A549 (cell line): ENCODE measurements around the gene MGRN1. TPM values are rescaled to one million over a fixed set of nuclear protein-coding genes. Genes with fewer than 3 reads are reported as not detected.

Source experiments
- ATAC-seq, 2 experiments: fragments of 200-7000 bp in 1 of 2; fragments of >200 bp in 1 of 2; cut with Nextera tagmentation in 1 of 2; cut with Tn5 transposase in 1 of 2; 3 replicates each; pipeline versions ENCODE4 v1.8.0 to v1.9.1; 2018 to 2020; ENCODE audit warnings: mild to moderate bottlenecking in 1 of 2, moderate library complexity in 1 of 2
- CTCF ChIA-PET: fragments of 300-600 bp; sonication (Branson Sonifier 250); formaldehyde crosslinking; extraction: SDS; loops from one replicate; lab custom pipeline; 2021; ENCODE audit warnings: antibody characterized with exemption, inconsistent platforms; lab: Yijun Ruan, JAX
- POLR2A ChIA-PET: fragments of 350-600 bp; formaldehyde crosslinking; extraction: SDS; loops from one replicate; lab custom pipeline; 2021; ENCODE audit warnings: antibody characterized with exemption, inconsistent platforms; lab: Yijun Ruan, JAX
- DNase-seq, 2 experiments: peaks; one replicate each; pipeline versions ENCODE4 v3.0.0 to v3.0.0-alpha.2; 2011 to 2016; ENCODE audit warnings: low read depth in 1 of 2, low spot score in 1 of 2
- FAIRE-seq: peaks from 2 replicates; lab custom pipeline; 2011; peaks lifted over from hg19 to GRCh38; lab: Jason Lieb, UNC
- H3K27ac ChIP-seq, 2 experiments: fragments of >200 bp; sonication (Bioruptor Twin); formaldehyde crosslinking; 3 replicates each; pipeline ENCODE4 v1.5.1; 2016 to 2017
- H3K4me1 ChIP-seq: fragments of >200 bp; sonication (Bioruptor Twin); formaldehyde crosslinking; 3 replicates; pipeline ENCODE4 v1.6.1; 2016
- H3K4me2 ChIP-seq: fragments of >200 bp; sonication (Bioruptor Twin); formaldehyde crosslinking; 3 replicates; pipeline ENCODE4 v1.6.1; 2016
- H3K4me3 ChIP-seq: fragments of >200 bp; sonication (Bioruptor Twin); formaldehyde crosslinking; 3 replicates; pipeline ENCODE4 v1.5.1; 2016
- H3K9me3 ChIP-seq: fragments of >200 bp; sonication (Bioruptor Twin); formaldehyde crosslinking; 3 replicates; pipeline ENCODE4 v1.6.1; 2016
- ATOH8 ChIP-seq: fragments of 250-450 bp; sonication (Bioruptor Pico); IDR thresholded peaks from 2 replicates; pipeline ENCODE4 v1.5.0; 2020; ENCODE audit warnings: low read depth, mild to moderate bottlenecking, moderate library complexity
- BHLHE40 ChIP-seq: IDR thresholded peaks from 2 replicates; pipeline ENCODE4 v1.6.1; 2012; ENCODE audit warnings: low read depth, low read length, inconsistent platforms
- CBX2 ChIP-seq: fragments of 200-600 bp; sonication (generic); IDR thresholded peaks from 2 replicates; pipeline ENCODE4 v1.6.1; 2016; ENCODE audit warnings: low read depth, mild to moderate bottlenecking, borderline replicate concordance
- CBX8 ChIP-seq: fragments of 200-600 bp; sonication (generic); IDR thresholded peaks from 2 replicates; pipeline ENCODE4 v1.6.1; 2016
- ELK1 ChIP-seq: fragments of 150-350 bp; IDR thresholded peaks from 2 replicates; pipeline ENCODE4 v1.6.1; 2014; ENCODE audit warnings: low read depth, mild to moderate bottlenecking, low read length
- FOSB ChIP-seq: fragments of 250-450 bp; sonication (Bioruptor Pico); IDR thresholded peaks from 2 replicates; pipeline ENCODE4 v1.5.0; 2020; ENCODE audit warnings: mild to moderate bottlenecking, moderate library complexity
- FOSL2 ChIP-seq, 2 experiments: fragments of 450-650 bp in 1 of 2; fragments of >200 bp in 1 of 2; sonication (Bioruptor Twin) in 1 of 2; formaldehyde crosslinking; IDR thresholded peaks; 2 replicates each; pipeline versions ENCODE4 v1.5.0 to v1.6.1; 2016 to 2020; ENCODE audit warnings: mild to moderate bottlenecking in 1 of 2, moderate library complexity in 1 of 2
- FOXS1 ChIP-seq: fragments of 250-450 bp; sonication (Bioruptor Pico); IDR thresholded peaks from 2 replicates; pipeline ENCODE4 v1.5.0; 2020; ENCODE audit warnings: mild to moderate bottlenecking, moderate library complexity
- GATA3 ChIP-seq: IDR thresholded peaks from 2 replicates; pipeline ENCODE4 v1.6.1; 2012; ENCODE audit warnings: borderline replicate concordance
- HDAC2 ChIP-seq: fragments of 200-600 bp; sonication (generic); IDR thresholded peaks from 2 replicates; pipeline ENCODE4 v1.6.1; 2016
- HES2 ChIP-seq: fragments of >200 bp; sonication (Bioruptor Twin); formaldehyde crosslinking; IDR thresholded peaks from 2 replicates; pipeline ENCODE4 v1.6.1; 2016
- HMGXB4 ChIP-seq: fragments of 250-450 bp; sonication (Bioruptor Pico); IDR thresholded peaks from 2 replicates; pipeline ENCODE4 v1.5.0; 2021; ENCODE audit warnings: mild to moderate bottlenecking, moderate library complexity, borderline replicate concordance
- HOXA7 ChIP-seq: fragments of 250-450 bp; sonication (Bioruptor Pico); IDR thresholded peaks from 2 replicates; pipeline ENCODE4 v1.5.0; 2020; ENCODE audit warnings: mild to moderate bottlenecking, moderate library complexity
- HOXB13 ChIP-seq: fragments of 250-450 bp; sonication (Bioruptor Pico); IDR thresholded peaks from 2 replicates; pipeline ENCODE4 v1.5.0; 2020; ENCODE audit warnings: low read depth, mild to moderate bottlenecking, moderate library complexity
- HOXB5 ChIP-seq: fragments of 250-450 bp; sonication (Bioruptor Pico); IDR thresholded peaks from 2 replicates; pipeline ENCODE4 v1.5.0; 2020; ENCODE audit warnings: mild to moderate bottlenecking, moderate library complexity
- JUNB ChIP-seq: fragments of >200 bp; sonication (Bioruptor Twin); formaldehyde crosslinking; IDR thresholded peaks from 2 replicates; pipeline ENCODE4 v1.6.1; 2016
- MAZ ChIP-seq: fragments of 150-350 bp; IDR thresholded peaks from 2 replicates; pipeline ENCODE4 v1.6.1; 2014; ENCODE audit warnings: antibody characterized with exemption, low read depth, low read length, borderline replicate concordance
- NPAS2 ChIP-seq: fragments of 250-450 bp; sonication (Bioruptor Pico); IDR thresholded peaks from 2 replicates; pipeline ENCODE4 v1.8.0; 2022; ENCODE audit warnings: mild to moderate bottlenecking, moderate library complexity, borderline replicate concordance
- NR3C1 ChIP-seq: fragments of >200 bp; sonication (Bioruptor Twin); formaldehyde crosslinking; IDR thresholded peaks from 3 replicates; pipeline ENCODE4 v1.6.1; 2017
- PBX3 ChIP-seq: IDR thresholded peaks from 2 replicates; pipeline ENCODE4 v1.6.1; 2012
- POLR2AphosphoS2 ChIP-seq: conservative IDR thresholded peaks from 2 replicates; pipeline ENCODE4 v1.6.1; 2012; ENCODE audit warnings: low read length, improper control_type of control experiment, inconsistent platforms
- RAD21 ChIP-seq, 2 experiments: fragments of >200 bp in 1 of 2; sonication (Bioruptor Twin) in 1 of 2; formaldehyde crosslinking in 1 of 2; IDR thresholded peaks in 1 of 2; conservative IDR thresholded peaks in 1 of 2; 2 replicates in 1 of 2; 3 replicates in 1 of 2; pipeline ENCODE4 v1.6.1; 2012 to 2018; ENCODE audit warnings: inconsistent platforms in 1 of 2
- RCOR1 ChIP-seq: fragments of 150-350 bp; IDR thresholded peaks from 2 replicates; pipeline ENCODE4 v1.6.1; 2014; ENCODE audit warnings: antibody characterized with exemption, low read length, low read depth
- RFX5 ChIP-seq: fragments of 450-650 bp; IDR thresholded peaks from 2 replicates; pipeline ENCODE4 v1.7.1; 2014; ENCODE audit warnings: antibody characterized with exemption, mild to moderate bottlenecking, moderate library complexity
- SMC3 ChIP-seq: fragments of >200 bp; sonication (Bioruptor Twin); formaldehyde crosslinking; IDR thresholded peaks from 3 replicates; pipeline ENCODE4 v1.6.1; 2018; ENCODE audit warnings: inconsistent platforms
- TFCP2L1 ChIP-seq: fragments of 250-450 bp; sonication (Bioruptor Pico); IDR thresholded peaks from 2 replicates; pipeline ENCODE4 v1.5.0; 2021; ENCODE audit warnings: mild to moderate bottlenecking
- ZC3H11A ChIP-seq: fragments of 450-650 bp; IDR thresholded peaks from 2 replicates; pipeline ENCODE4 v1.6.1; 2014; ENCODE audit warnings: antibody characterized with exemption, mild to moderate bottlenecking
- ZSCAN20 ChIP-seq: fragments of 250-450 bp; sonication (Bioruptor Pico); IDR thresholded peaks from 2 replicates; pipeline ENCODE4 v1.8.0; 2022; ENCODE audit warnings: mild to moderate bottlenecking, moderate library complexity
- WGBS: methylation state at CpG from one replicate; pipeline ENCODE4 v1.1.6; 2017; ENCODE audit errors: missing lambda C conversion rate; 5-methylcytosine and 5-hydroxymethylcytosine counted together
- polyA plus RNA-seq, 4 experiments: library from polyadenylated mRNA; depleted of rRNA in 3 of 4; stranded (reverse); fragments of >200 nt; fragmentation: RNase III in 1 of 4; extraction: RNeasy Plus Mini Kit Qiagen cat#74134 plus additional on column Dnase treatment in 1 of 4; gene quantifications; 2 replicates in 3 of 4; 3 replicates in 1 of 4; pipeline ENCODE4 v1.2.3, GENCODE V29; 2011 to 2017

MGRN1 gene
- polyA plus RNA-seq, 2 of the 4 experiments (the other 2 are of a cell fraction): 4.3 to 29.9 TPM

- H3K27ac ChIP-seq: no peak overlapping the region
- 91% methylated on average over 13 of the region's 13 CpGs for WGBS
- POLR2A ChIA-PET: no interaction called here
- H3K4me3 ChIP-seq: no peak overlapping the region
- TF ChIP-seq HDAC2: no peak
- TF ChIP-seq FOSL2 (IDR thresholded peaks at IDR 0.05): no peak
- TF ChIP-seq FOSL2 (CRISPR knock-in tag; IDR thresholded peaks at IDR 0.05): no peak
- TF ChIP-seq HOXB13 (CRISPR knock-in tag): no peak
- TF ChIP-seq SMC3: no peak
- TF ChIP-seq CBX8: no peak
- TF ChIP-seq RAD21 (conservative IDR thresholded peaks at IDR 0.05 in 1 of 2, IDR thresholded peaks at IDR 0.05 in 1 of 2): no peak
- no peak for TF ChIP-seq JUNB
- no peak for TF ChIP-seq FOSB
- no peak for TF ChIP-seq NPAS2
- TF ChIP-seq BHLHE40: no peak
- no peak for TF ChIP-seq HES2
- TF ChIP-seq HOXA7 (CRISPR knock-in tag): no peak
- TF ChIP-seq POLR2AphosphoS2: no peak
- no peak for TF ChIP-seq TFCP2L1 (CRISPR knock-in tag)
- TF ChIP-seq ZC3H11A: no peak
- no peak for TF ChIP-seq ATOH8 (CRISPR knock-in tag)
- ATAC-seq: no peak
- H3K4me1 ChIP-seq: peaks cover 32% of the 10 kb centered on the region
- no peak for DNase-seq
- FAIRE-seq: no peak
- H3K4me2 ChIP-seq: no peak overlapping the region
- CTCF ChIA-PET: interaction anchor here (0.8 to 3.7 kb wide), 8 partner anchors 9 to 66 kb away, joined by 3 to 24 read pairs (median 6); no protein-coding TSS in a partner anchor
- no peaks in the 10 kb centered on the region for H3K9me3 ChIP-seq
These were observed 27.2 kb downstream of the MGRN1 start for GRCh38 chr16:4651827-4652226.

GRCh38 chr16:4652561-4652960, 27.9 kb downstream of the MGRN1 start:
- H3K27ac ChIP-seq: peak overlapping the region; percentile 54 to 82; a peak in 5 of 6 replicates
- 93% methylated on average over 16 of the region's 25 CpGs for WGBS
- H3K4me1 ChIP-seq: peaks cover 32% of the 10 kb centered on the region
- peak overlapping the region; percentile 41 for H3K4me2 ChIP-seq
- DNase-seq (no peak), ATAC-seq (no peak), FAIRE-seq (no peak)
- ChIA-PET CTCF (interaction anchor here (0.6 to 1.6 kb wide), 2 partner anchors 28 to 247 kb away, joined by 3 to 4 read pairs; partner anchors contain the start of gene MGRN1), POLR2A (no interaction called here)
- no peaks in the 10 kb centered on the region for H3K9me3 ChIP-seq
- TF ChIP-seq FOXS1 (CRISPR knock-in tag): no peak
- no peak for TF ChIP-seq POLR2AphosphoS2
- TF ChIP-seq HOXB5: no peak
- TF ChIP-seq NR3C1: no peak
- no peak for TF ChIP-seq BHLHE40
- TF ChIP-seq MAZ: no peak
- TF ChIP-seq FOSB: no peak
- TF ChIP-seq ZSCAN20 (CRISPR knock-in tag): no peak
- no peak for TF ChIP-seq ATOH8 (CRISPR knock-in tag)
- no peak for TF ChIP-seq ELK1
- no peak for TF ChIP-seq RAD21 (conservative IDR thresholded peaks at IDR 0.05 in 1 of 2, IDR thresholded peaks at IDR 0.05 in 1 of 2)
- no peak for TF ChIP-seq HMGXB4 (CRISPR knock-in tag)
- no peak for TF ChIP-seq GATA3
- TF ChIP-seq NPAS2: no peak
- no peak for TF ChIP-seq PBX3
- no peak for TF ChIP-seq CBX2
- no peak for TF ChIP-seq RCOR1
- no peak for TF ChIP-seq RFX5
- no peak overlapping the region for H3K4me3 ChIP-seq
